CD4-positive, CD25-positive, alpha-beta regulatory T cell (primary cell): ENCODE data around the gene IL11. TPM values are rescaled to one million over a fixed set of nuclear protein-coding genes. Genes with fewer than 3 reads are reported as not detected.

Source experiments
- ATAC-seq, 2 donors: fragments of 150-1000 bp; cut with Tn5 transposase; one replicate each; pipeline ENCODE4 v1.10.0; 2021; ENCODE audit warnings: low read depth in 2 of 2, moderate number of reproducible peaks in 2 of 2, moderate library complexity in 1 of 2
- DNase-seq, 3 donors: peaks; one replicate each; pipeline versions ENCODE4 v3.0.0 to v3.0.0-alpha.2; 2012 to 2022; ENCODE audit warnings: mixed read lengths in 1 of 3
- H3K27ac ChIP-seq: one replicate; pipeline ENCODE4 v1.7.0; 2013; ENCODE audit warnings: mild to moderate bottlenecking, low read length; ENCODE audit not compliant: insufficient read depth, poor library complexity, severe bottlenecking
- H3K27me3 ChIP-seq: one replicate; pipeline ENCODE4 v1.7.0; 2013; ENCODE audit warnings: low read length; ENCODE audit not compliant: control insufficient read depth, insufficient read depth
- H3K36me3 ChIP-seq: one replicate; pipeline ENCODE4 v1.7.0; 2013; ENCODE audit warnings: mild to moderate bottlenecking, low read length, moderate library complexity; ENCODE audit not compliant: control insufficient read depth, insufficient read depth
- H3K4me1 ChIP-seq: 2 replicates; pipeline ENCODE4 v1.7.0; 2013; ENCODE audit warnings: mild to moderate bottlenecking, low read length; ENCODE audit not compliant: insufficient read depth, control insufficient read depth, poor library complexity, severe bottlenecking
- H3K4me3 ChIP-seq: one replicate; pipeline ENCODE4 v1.7.0; 2013; ENCODE audit warnings: low read depth, mild to moderate bottlenecking, low read length, moderate library complexity
- H3K9me3 ChIP-seq, 2 experiments: 1 replicate in 1 of 2; 2 replicates in 1 of 2; pipeline ENCODE4 v1.7.0; 2013; ENCODE audit warnings: low read length in 2 of 2, mild to moderate bottlenecking in 1 of 2, moderate library complexity in 1 of 2; ENCODE audit not compliant: control insufficient read depth in 2 of 2
- H3K27ac Mint-ChIP-seq, 3 donors: one replicate each; pipeline ENCODE4 v1.8.0; 2020 to 2022; ENCODE audit warnings: mild to moderate bottlenecking in 3 of 3, mixed read lengths in 3 of 3, moderate library complexity in 2 of 3
- H3K27me3 Mint-ChIP-seq: one replicate; pipeline ENCODE4 v1.8.0; 2022; ENCODE audit warnings: mild to moderate bottlenecking, mixed read lengths
- H3K36me3 Mint-ChIP-seq: one replicate; pipeline ENCODE4 v1.8.0; 2020; ENCODE audit warnings: mixed read lengths
- H3K4me1 Mint-ChIP-seq, 4 donors: one replicate each; pipeline ENCODE4 v1.8.0; 2020 to 2022; ENCODE audit warnings: mixed read lengths in 4 of 4, mild to moderate bottlenecking in 1 of 4
- H3K4me3 Mint-ChIP-seq, 4 donors: one replicate each; pipeline ENCODE4 v1.8.0; 2020 to 2022; ENCODE audit warnings: mild to moderate bottlenecking in 4 of 4, mixed read lengths in 4 of 4, moderate library complexity in 3 of 4
- H3K9me3 Mint-ChIP-seq, 7 donors: one replicate each; pipeline ENCODE4 v1.8.0; 2020 to 2022; ENCODE audit warnings: mixed read lengths in 7 of 7, mild to moderate bottlenecking in 3 of 7, moderate library complexity in 2 of 7
- polyA plus RNA-seq, 4 donors: library from polyadenylated mRNA; unstranded; fragments of 300-500 nt; fragmentation: Illumina TruSeq; gene quantifications; one replicate each; pipeline ENCODE4 v1.2.3, GENCODE V29; 2021
- total RNA-seq: library from RNA; stranded (reverse); gene quantifications from one replicate; pipeline ENCODE4 v1.2.3, GENCODE V29; 2022

Gene IL11
- total and polyA plus RNA-seq, 5 donors from 2014 or later = not detected

DNA sequence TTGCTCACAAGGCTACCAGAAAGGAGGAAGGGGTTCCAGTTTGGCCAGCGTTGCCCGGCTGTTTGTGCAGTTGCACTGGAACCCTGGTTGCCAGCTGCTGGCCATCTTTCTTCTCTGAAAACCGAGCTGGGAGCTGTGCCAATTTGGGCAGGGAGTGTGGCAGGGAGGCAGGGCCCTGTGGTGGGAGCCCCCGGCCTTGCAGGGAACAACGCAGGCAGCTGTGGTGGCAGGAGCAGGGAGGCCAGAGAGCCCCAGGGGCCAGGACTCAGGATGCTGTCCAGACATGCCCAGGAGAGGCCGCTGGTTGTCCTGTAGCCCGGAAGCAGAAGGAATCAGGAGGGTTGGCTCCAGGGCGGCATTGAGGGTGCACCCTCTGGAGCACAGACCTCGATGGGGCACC lies 25.8 kb downstream of the IL11 start:
- ATAC-seq = no peak
- Mint-ChIP-seq H3K9me3 (peaks cover 0 to 2% (median 0%) of the 10 kb centered on the region in 7 donors), H3K27ac (no peak overlapping the region), H3K36me3 (peaks cover 11% of the 10 kb centered on the region), H3K27me3 (peaks cover 8% of the 10 kb centered on the region), H3K4me3 (no peak overlapping the region), H3K4me1 (peaks cover 0 to 19% (median 7%) of the 10 kb centered on the region in 4 donors)
- Histone ChIP-seq H3K4me3 (no peak overlapping the region), H3K4me1 (peaks cover 15% of the 10 kb centered on the region), H3K36me3 (no peaks in the 10 kb centered on the region), H3K27ac (no peak overlapping the region), H3K9me3 (no peaks in the 10 kb centered on the region), H3K27me3 (no peaks in the 10 kb centered on the region)
- no peak for DNase-seq

GRCh38 chr19:55341595-55342531 lies 28.4 kb downstream of the IL11 start:
- no peaks in the 10 kb centered on the region for H3K27me3 ChIP-seq
- H3K36me3 ChIP-seq = no peaks in the 10 kb centered on the region
- H3K4me1 ChIP-seq = peaks cover 27% of the 10 kb centered on the region
- DNase-seq (no peak), ATAC-seq (no peak)
- Mint-ChIP-seq H3K27ac (peak overlapping the region in 1 of 3 donors; percentile 59), H3K9me3 (peaks cover 0 to 1% (median 0%) of the 10 kb centered on the region in 7 donors), H3K36me3 (peaks cover 11% of the 10 kb centered on the region), H3K4me3 (peak overlapping the region; percentile 71 to 85 (median 78)), H3K27me3 (peaks cover 24% of the 10 kb centered on the region), H3K4me1 (peaks cover 5 to 28% (median 14%) of the 10 kb centered on the region in 4 donors)
- H3K4me3 ChIP-seq = no peak overlapping the region
- no peak overlapping the region for H3K27ac ChIP-seq
- H3K9me3 ChIP-seq = no peaks in the 10 kb centered on the region

- H3K4me3 ChIP-seq = no peak overlapping the region
Measured at GRCh38 chr19:55341171-55341588, 29.1 kb downstream of the IL11 start.

DNA sequence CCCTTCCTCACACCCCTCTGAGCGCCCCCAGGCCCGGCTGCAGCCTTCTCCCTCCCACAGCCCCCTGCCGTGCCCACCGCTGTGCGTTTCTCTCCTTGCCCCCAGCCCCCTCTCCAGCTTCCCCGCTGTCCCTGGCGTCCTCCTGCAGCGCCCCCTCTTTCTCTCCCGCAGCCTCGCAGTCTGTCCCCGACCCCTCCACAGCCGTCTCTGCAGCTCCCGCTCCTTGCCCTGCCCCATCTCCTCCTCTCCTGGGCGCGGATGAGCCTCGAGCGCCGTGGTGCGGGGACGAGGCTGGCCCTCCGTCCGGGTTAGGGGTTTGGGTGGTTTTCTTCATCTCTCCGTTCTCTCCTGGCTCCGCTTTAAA lies 29.5 kb downstream of the IL11 start:
- Histone ChIP-seq H3K36me3 (no peaks in the 10 kb centered on the region), H3K4me3 (no peak overlapping the region), H3K27me3 (no peaks in the 10 kb centered on the region), H3K4me1 (peaks cover 27% of the 10 kb centered on the region), H3K27ac (peak overlapping the region; percentile 89), H3K9me3 (no peaks in the 10 kb centered on the region)
- Mint-ChIP-seq H3K4me3 (peak overlapping the region; percentile 71 to 93 (median 83)), H3K27me3 (peaks cover 35% of the 10 kb centered on the region), H3K9me3 (peaks cover 0 to 1% (median 0%) of the 10 kb centered on the region in 7 donors), H3K27ac (peak overlapping the region in 2 of 3 donors; percentile 83 to 100), H3K36me3 (peaks cover 11% of the 10 kb centered on the region), H3K4me1 (peaks cover 5 to 28% (median 14%) of the 10 kb centered on the region in 4 donors)
- ATAC-seq = no peak
- peak in 1 of 3 donors; percentile 24 for DNase-seq

More at GRCh38 chr19:55341171-55341588, 29.1 kb downstream of the IL11 start:
- peaks cover 31% of the 10 kb centered on the region for H3K27me3 Mint-ChIP-seq
- H3K27me3 ChIP-seq = no peaks in the 10 kb centered on the region
- peaks cover 5 to 28% (median 14%) of the 10 kb centered on the region in 4 donors for H3K4me1 Mint-ChIP-seq
- peaks cover 0 to 1% (median 0%) of the 10 kb centered on the region in 7 donors for H3K9me3 Mint-ChIP-seq
- H3K27ac Mint-ChIP-seq = peak overlapping the region in 2 of 3 donors; percentile 83 to 100
- peak overlapping the region; percentile 71 to 93 (median 83) for H3K4me3 Mint-ChIP-seq
- peak overlapping the region; percentile 89 for H3K27ac ChIP-seq
- H3K4me1 ChIP-seq = peaks cover 27% of the 10 kb centered on the region
- no peaks in the 10 kb centered on the region for H3K9me3 ChIP-seq
- peak; percentile 13 to 62 (median 44) for DNase-seq
- H3K36me3 Mint-ChIP-seq = peaks cover 11% of the 10 kb centered on the region
- no peaks in the 10 kb centered on the region for H3K36me3 ChIP-seq
- ATAC-seq = no peak

DNA sequence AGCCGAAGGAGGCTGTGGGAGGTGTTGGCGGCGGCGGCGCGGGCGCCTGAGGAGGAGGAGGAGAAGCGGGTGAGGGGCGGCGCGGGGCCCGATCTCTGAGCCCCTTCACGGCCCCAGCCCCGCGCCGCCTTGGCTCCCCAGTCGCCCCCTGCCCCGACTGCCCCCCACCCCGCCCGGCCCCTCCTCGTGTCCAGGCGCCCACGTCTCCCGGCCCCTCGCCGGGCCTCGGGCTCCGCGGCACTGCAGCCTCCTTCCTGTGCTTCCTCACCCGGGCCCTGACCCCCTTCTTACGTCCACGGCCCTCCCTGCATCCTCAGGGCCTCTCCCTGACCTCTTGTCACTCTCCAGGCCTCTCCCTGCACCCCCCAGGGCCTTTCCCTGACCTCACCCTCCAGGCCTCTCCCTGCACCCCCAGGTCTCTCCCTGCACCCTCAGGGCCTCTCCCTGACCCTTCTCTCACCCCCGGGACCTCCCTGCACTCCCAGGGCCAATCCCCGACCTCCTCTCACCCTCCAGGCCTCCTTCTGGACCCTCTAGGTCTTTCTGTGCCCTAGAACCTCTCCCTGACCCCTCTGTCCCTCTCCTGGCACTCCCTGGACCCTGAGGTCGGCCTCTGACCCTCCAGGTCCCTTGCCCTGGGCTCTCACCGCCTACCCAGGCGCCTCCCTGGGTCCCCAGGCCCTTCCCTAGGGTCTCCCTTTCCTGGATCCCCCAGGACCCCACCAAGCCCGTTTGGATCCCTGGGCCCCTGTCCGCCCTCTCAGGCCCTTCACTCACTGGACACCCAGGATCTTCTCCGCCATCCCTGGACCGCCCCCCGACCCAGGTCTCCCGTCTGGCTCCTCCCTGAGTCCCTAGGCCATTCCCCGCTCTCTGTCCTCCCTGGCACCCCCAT lies 30.1 kb downstream of the IL11 start:
- Histone ChIP-seq H3K9me3 (no peaks in the 10 kb centered on the region), H3K27ac (peak overlapping the region; percentile 89), H3K36me3 (no peaks in the 10 kb centered on the region), H3K4me3 (peak overlapping the region; percentile 53), H3K27me3 (no peaks in the 10 kb centered on the region), H3K4me1 (peaks cover 27% of the 10 kb centered on the region)
- H3K36me3 Mint-ChIP-seq = peaks cover 7% of the 10 kb centered on the region
- peak overlapping the region; percentile 94 to 100 (median 99) for H3K27ac Mint-ChIP-seq
- H3K4me1 Mint-ChIP-seq = peaks cover 5 to 28% (median 14%) of the 10 kb centered on the region in 4 donors
- H3K27me3 Mint-ChIP-seq = peaks cover 36% of the 10 kb centered on the region
- DNase-seq (no peak), ATAC-seq (no peak)
- H3K4me3 Mint-ChIP-seq = peak overlapping the region; percentile 89 to 99 (median 96)
- peaks cover 0 to 1% (median 0%) of the 10 kb centered on the region in 7 donors for H3K9me3 Mint-ChIP-seq

GRCh38 chr19:55339105-55339888 lies 31.0 kb downstream of the IL11 start, which contains the start of gene KMT5C:
TSS of gene KMT5C (plus strand) at chr19:55339876. CDS start at chr19:55341937, 2,061 bp downstream.
- ATAC-seq (peak; percentile 82 to 85), DNase-seq (peak; percentile 100)
- H3K36me3 Mint-ChIP-seq = peaks cover 3% of the 10 kb centered on the region
- H3K4me1 Mint-ChIP-seq = peaks cover 5 to 28% (median 14%) of the 10 kb centered on the region in 4 donors
- H3K4me3 Mint-ChIP-seq = peak within 1 kb of the TSS; percentile 89 to 99 (median 96)
- H3K27me3 Mint-ChIP-seq = peaks cover 31% of the 10 kb centered on the region
- H3K27ac ChIP-seq = peak within 1 kb of the TSS; percentile 99
- peak within 1 kb of the TSS; percentile 84 for H3K4me3 ChIP-seq
- H3K4me1 ChIP-seq = peaks cover 27% of the 10 kb centered on the region
- H3K27me3 ChIP-seq = no peaks in the 10 kb centered on the region
- H3K36me3 ChIP-seq = no peaks in the 10 kb centered on the region
- peak within 1 kb of the TSS; percentile 94 to 100 (median 99) for H3K27ac Mint-ChIP-seq
- peaks cover 0 to 1% (median 0%) of the 10 kb centered on the region in 7 donors for H3K9me3 Mint-ChIP-seq
- H3K9me3 ChIP-seq = no peaks in the 10 kb centered on the region
